Heart right ventricle (tissue), 16 donors: Measurements from ENCODE around the gene AKNA. TPM values are rescaled to one million over a fixed set of nuclear protein-coding genes. Genes with fewer than 3 reads are reported as not detected.

Experiments
- ATAC-seq, 8 donors: fragments of 200-7000 bp; cut with Tn5 transposase; one replicate each; pipeline ENCODE4 v1.9.1; 2020; ENCODE audit warnings: mild to moderate bottlenecking in 8 of 8, moderate library complexity in 8 of 8, moderate number of reproducible peaks in 1 of 8
- DNase-seq, 2 donors: peaks; one replicate each; pipeline ENCODE4 v3.0.0-alpha.2; 2020
- H3K27ac ChIP-seq, 10 donors: fragments of 200-600 bp; sonication (generic) in 2 of 10; one replicate each; pipeline versions ENCODE4 v1.5.0 to v1.8.0; 2020 to 2022; ENCODE audit warnings: mild to moderate bottlenecking in 3 of 10
- H3K27me3 ChIP-seq, 7 donors: fragments of 200-600 bp; one replicate each; pipeline ENCODE4 v1.8.0; 2021 to 2022; ENCODE audit warnings: mild to moderate bottlenecking in 2 of 7
- H3K36me3 ChIP-seq, 9 donors: fragments of 200-600 bp; sonication (generic) in 1 of 9; one replicate each; pipeline versions ENCODE4 v1.5.0 to v1.8.0; 2020 to 2022; ENCODE audit warnings: mild to moderate bottlenecking in 2 of 9
- H3K4me1 ChIP-seq, 9 donors: fragments of 200-600 bp; sonication (generic) in 1 of 9; one replicate each; pipeline versions ENCODE4 v1.5.0 to v1.8.0; 2020 to 2022; ENCODE audit warnings: mild to moderate bottlenecking in 4 of 9
- H3K4me3 ChIP-seq, 10 donors: fragments of 200-600 bp; sonication (generic) in 2 of 10; one replicate each; pipeline versions ENCODE4 v1.5.0 to v1.8.0; 2020 to 2022; ENCODE audit warnings: mild to moderate bottlenecking in 7 of 10, moderate library complexity in 2 of 10
- H3K9me3 ChIP-seq, 11 donors: fragments of 200-600 bp in 10 of 11; sonication (generic) in 2 of 11; one replicate each; pipeline versions ENCODE4 v1.5.0 to v1.8.0; 2013 to 2022; ENCODE audit warnings: mild to moderate bottlenecking in 2 of 11, control low read depth in 1 of 11, moderate library complexity in 1 of 11
- WGBS, 2 donors: extraction: QIAGEN DNeasy Blood & Tissue Kit; methylation state at CpG; one replicate each; pipeline ENCODE4 v1.1.7; 2013; ENCODE audit warnings: inconsistent platforms in 1 of 2; 5-methylcytosine and 5-hydroxymethylcytosine counted together
- intact Hi-C, 10 donors: fragments of 100-400 bp; cut with DNase I; formaldehyde crosslinking; loops; one replicate each; pipeline versions ENCODE4 v1.11.1 to v1.14.2; 2022
- polyA plus RNA-seq, 2 donors: library from polyadenylated mRNA; stranded (reverse); fragments of 200-250 nt; gene quantifications; one replicate each; pipeline ENCODE4 v1.2.3, GENCODE V29; 2013
- total RNA-seq, 10 donors: library from RNA; stranded (reverse); fragmentation: NEBNext Ultra II Directional in 3 of 10; extraction: Animal tissue kit (Norgen Biotek cat#: 25700) in 3 of 10; gene quantifications; one replicate each; pipeline versions ENCODE4 v1.2.1 to v1.2.4, GENCODE V29; 2021 to 2023
- TF ChIP-seq, protein P1 (sequence below), 9 donors: fragments of 200-600 bp; sonication (generic) in 2 of 9; IDR thresholded peaks; one replicate each; pipeline versions ENCODE4 v1.5.0 to v1.8.0; 2021 to 2022; ENCODE audit warnings: antibody characterized with exemption in 9 of 9, mild to moderate bottlenecking in 5 of 9, moderate library complexity in 1 of 9
- donor health status: Arrhythmogenic right ventricular cardiomyopathy.
- donor health status: ischemic (EF 13 %, LVEDD 7.1; RV severe dilation, severe dysfunction).
- donor health status: healthy with polysubstance abuse.
- donor health status: DM: no; HTN: yes; CAD: no.
- donor health status: DM: no; HTN: no; CAD: no.
- donor health status: ischemic (EF 25% LVEDD 6.9; RV normal size, moderate dysfunction).
- donor health status: ischemic (EF 25% LVEDD 5.7; RV mildly dilated, moderate dysfunction).
- donor health status: healthy.
- donor health status: DM: yes; HTN: yes; CAD: no.
- donor health status: Ischemic cardiomyopathy.
- donor health status: ischemic (EF 35%, LVEDD 5.7; RV mildly dilated, moderate dysfunction).
- donor health status: nonischemic (EF 11% LVEDD 7.7; RV severe dilation, severe dysfunction).
- donor health status: DM: yes; HTN: yes; CAD: no.
- donor health status: PGD.
- donor health status: ischemic (EF 29% LVEDD 5.4; RV normal size, mild dysfunction).
- donor health status: nonischemic (EF 23%, LVEDD 6.1; RV moderate dilation, normal function).

AKNA gene
- total and polyA plus RNA-seq, 12 donors: 2.7 to 20.5 (median 4.6) TPM

DNA sequence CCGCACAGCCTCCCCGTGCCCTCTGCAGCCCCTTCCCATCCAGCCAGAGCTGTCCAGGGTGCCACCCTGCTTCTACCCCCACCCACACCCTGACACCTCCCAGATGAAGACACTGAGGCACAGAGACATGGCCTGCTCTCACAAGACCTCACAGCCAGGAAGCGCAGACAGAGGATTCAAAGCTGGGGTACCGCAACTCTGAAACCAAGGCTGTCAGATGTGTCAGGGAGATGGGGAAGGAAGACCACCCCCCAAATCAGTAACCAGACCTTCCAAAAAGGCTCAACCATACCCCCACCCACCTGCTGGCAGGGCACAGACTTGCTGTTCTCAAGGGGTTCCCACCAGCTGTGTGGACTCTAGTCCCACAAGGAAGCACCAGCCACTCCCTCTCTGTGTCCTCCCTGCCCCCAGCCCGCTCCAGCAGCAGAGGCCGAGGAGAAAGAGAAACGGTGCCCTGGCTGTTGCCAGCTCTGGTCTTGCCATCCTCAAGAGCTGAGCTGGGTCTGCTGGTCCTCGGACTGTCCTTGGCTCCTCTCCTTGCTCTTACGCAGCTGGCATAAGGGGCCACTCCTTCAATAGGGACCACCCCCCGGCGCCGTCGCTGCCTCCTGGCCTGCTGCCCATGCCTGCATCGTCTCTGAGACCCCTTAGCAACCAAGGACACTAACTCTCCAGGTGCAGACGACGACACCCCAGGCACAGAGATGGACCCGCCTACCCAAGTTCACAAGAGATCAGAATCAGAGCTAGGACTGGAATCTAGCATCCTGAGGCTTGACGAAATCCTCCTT is 699 bp downstream of the AKNA start:
- Histone ChIP-seq H3K4me3 (peak overlapping the region; percentile 29 to 71 (median 66)), H3K27ac (peak overlapping the region; percentile 73 to 96 (median 87)), H3K9me3 (no peaks in the 10 kb centered on the region), H3K27me3 (no peaks in the 10 kb centered on the region), H3K36me3 (peaks cover 0 to 6% (median 0%) of the 10 kb centered on the region in 9 donors), H3K4me1 (peaks cover 17 to 88% (median 84%) of the 10 kb centered on the region in 9 donors)
- 23 to 33% methylated on average over 18 of the region's 18 CpGs for WGBS, 2 donors
- ATAC-seq (peak; percentile 3 to 45 (median 26)), DNase-seq (peak; percentile 34 to 54)
- intact Hi-C loops: loop anchor here in 2 of 10 donors (5.0 to 10.0 kb wide), 2 partner anchors 50 to 198 kb away; partner anchors contain the start of gene ATP6V1G1 (in 1 of the 2)
- TF ChIP-seq, protein P1, sequence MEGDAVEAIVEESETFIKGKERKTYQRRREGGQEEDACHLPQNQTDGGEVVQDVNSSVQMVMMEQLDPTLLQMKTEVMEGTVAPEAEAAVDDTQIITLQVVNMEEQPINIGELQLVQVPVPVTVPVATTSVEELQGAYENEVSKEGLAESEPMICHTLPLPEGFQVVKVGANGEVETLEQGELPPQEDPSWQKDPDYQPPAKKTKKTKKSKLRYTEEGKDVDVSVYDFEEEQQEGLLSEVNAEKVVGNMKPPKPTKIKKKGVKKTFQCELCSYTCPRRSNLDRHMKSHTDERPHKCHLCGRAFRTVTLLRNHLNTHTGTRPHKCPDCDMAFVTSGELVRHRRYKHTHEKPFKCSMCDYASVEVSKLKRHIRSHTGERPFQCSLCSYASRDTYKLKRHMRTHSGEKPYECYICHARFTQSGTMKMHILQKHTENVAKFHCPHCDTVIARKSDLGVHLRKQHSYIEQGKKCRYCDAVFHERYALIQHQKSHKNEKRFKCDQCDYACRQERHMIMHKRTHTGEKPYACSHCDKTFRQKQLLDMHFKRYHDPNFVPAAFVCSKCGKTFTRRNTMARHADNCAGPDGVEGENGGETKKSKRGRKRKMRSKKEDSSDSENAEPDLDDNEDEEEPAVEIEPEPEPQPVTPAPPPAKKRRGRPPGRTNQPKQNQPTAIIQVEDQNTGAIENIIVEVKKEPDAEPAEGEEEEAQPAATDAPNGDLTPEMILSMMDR (IDR thresholded peaks at IDR 0.05): no peak

DNA sequence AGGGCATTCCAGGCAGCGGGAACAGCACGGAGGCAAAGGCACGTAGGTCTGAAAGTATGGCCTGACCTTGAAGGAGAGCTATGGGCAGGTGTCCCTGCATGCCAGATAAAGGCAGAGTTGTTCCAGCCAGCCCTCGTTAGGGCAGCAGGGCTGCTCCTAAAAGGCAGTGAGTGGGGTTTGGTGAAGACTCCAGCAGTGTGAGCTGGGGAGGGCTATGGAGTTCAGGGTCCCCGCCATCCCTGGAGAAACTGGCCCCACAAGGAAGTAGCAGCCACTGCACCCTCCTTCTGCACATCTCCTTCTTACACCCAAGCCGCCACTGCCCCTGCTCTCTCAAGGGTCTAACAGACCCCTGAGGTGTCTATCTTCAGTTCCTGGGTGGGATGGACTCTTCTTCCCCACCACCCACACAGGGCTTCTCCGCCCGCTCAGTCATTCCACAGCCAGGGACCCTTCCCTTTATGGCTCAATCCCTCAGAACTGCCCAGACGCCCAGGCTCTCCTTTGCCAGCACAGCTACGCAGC is 1.4 kb downstream of the AKNA start:
- peaks cover 17 to 91% (median 83%) of the 10 kb centered on the region in 9 donors for H3K4me1 ChIP-seq
- H3K36me3 ChIP-seq: peaks cover 0 to 10% (median 0%) of the 10 kb centered on the region in 9 donors
- no peak for ATAC-seq
- TF ChIP-seq, protein P1 (IDR thresholded peaks at IDR 0.05): no peak
- DNase-seq: no peak
- H3K27me3 ChIP-seq: no peaks in the 10 kb centered on the region
- H3K27ac ChIP-seq: peak overlapping the region; percentile 73 to 96 (median 87)
- intact Hi-C loops: loop anchor here in 2 of 10 donors (5.0 to 10.0 kb wide), 2 partner anchors 49 to 198 kb away; partner anchors contain the start of gene ATP6V1G1 (in 1 of the 2)
- peak overlapping the region in 9 of 10 donors; percentile 43 to 71 (median 67) for H3K4me3 ChIP-seq
- WGBS, 2 donors: 54 to 62% methylated on average over 10 of the region's 10 CpGs
- H3K9me3 ChIP-seq: no peaks in the 10 kb centered on the region

DNA sequence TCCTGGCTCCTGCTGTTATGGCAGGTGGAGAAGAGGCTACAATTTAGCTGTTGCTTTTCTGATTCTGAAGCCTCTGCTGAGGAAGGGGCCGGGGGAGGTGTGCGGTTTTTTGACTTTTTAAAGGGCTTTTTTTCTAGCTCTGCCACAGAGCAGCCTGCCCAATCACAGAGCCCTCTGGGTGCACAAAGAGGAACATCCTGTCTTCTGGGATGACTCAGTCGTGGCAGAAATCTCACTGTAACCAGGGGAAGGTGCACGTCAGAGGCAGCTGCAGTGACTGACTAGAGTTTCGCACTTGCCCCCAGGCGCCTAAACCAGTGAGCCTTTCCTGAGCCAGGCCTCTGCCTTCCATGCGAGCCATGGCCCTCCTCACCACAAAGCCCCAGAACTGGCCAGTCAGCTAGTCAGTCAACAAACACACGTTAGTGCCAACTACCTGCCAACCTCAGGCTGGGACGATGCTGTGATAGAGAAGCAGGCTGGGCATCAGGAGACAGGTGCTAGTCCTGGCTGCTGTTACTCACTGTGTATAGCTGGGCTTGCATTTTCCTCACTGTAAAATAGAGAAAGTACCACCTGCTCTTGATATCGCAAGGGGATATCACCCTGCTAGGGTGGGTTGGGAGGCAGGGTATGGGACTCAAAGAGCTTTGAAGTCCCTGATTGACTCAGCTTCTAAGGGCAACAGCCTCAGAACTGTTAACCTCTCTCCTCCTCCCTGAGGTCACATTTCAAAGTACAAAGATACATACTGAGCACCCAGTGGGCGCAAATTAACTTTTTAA is 2.2 kb downstream of the AKNA start:
- peak overlapping the region in 7 of 10 donors; percentile 23 to 71 (median 67) for H3K4me3 ChIP-seq
- H3K27me3 ChIP-seq: no peaks in the 10 kb centered on the region
- peaks cover 0 to 17% (median 0%) of the 10 kb centered on the region in 9 donors for H3K36me3 ChIP-seq
- H3K9me3 ChIP-seq: no peaks in the 10 kb centered on the region
- peak overlapping the region; percentile 3 to 96 (median 87) for H3K27ac ChIP-seq
- peaks cover 17 to 93% (median 80%) of the 10 kb centered on the region in 9 donors for H3K4me1 ChIP-seq
- DNase-seq (peak; percentile 48 to 68), ATAC-seq (peak in 7 of 8 donors; percentile 7 to 61 (median 25))
- 68 to 81% methylated on average over 11 of the region's 11 CpGs for whole genome bisulfite sequencing, 2 donors
- intact Hi-C loops: loop anchor here in 2 of 10 donors (5.0 to 10.0 kb wide), 2 partner anchors 48 to 199 kb away; partner anchors contain the start of gene ATP6V1G1 (in 1 of the 2)
- TF ChIP-seq, protein P1 (IDR thresholded peaks at IDR 0.05): no peak
